GM10266 (cell line): ENCODE results near the gene ATE1.

ENCODE experiments used
- DNase-seq: peaks from one replicate; pipeline ENCODE4 v3.0.0; 2012; ENCODE audit errors: extremely low spot score
- TF ChIP-seq, protein P1 (sequence below): IDR thresholded peaks from 2 replicates; pipeline ENCODE4 v1.5.1; 2012; ENCODE audit warnings: mild to moderate bottlenecking, low read depth; ENCODE audit not compliant: control insufficient read depth, insufficient read depth; ENCODE audit errors: missing control alignments

The ATE1 gene

DNA sequence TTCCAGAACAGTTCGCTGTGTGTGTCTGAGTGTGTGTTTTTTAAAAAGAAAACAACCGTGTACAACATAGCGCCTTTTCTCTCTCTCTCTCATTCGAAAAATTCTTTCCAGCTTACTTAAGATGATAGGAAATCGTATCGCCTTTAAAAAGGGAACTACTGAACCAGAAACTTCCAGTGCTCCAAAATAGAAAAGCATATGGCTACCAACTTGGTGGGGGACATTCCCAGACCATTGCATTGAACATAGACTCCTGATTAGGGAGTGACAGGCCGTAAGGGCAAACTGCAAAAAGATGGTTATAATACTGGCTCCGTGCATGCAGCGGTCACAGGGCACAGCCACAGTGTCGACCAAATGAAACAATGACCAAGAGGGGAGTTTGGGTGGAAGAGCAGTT, 235.2 kb downstream of the ATE1 start:
- DNase-seq: no peak
- TF ChIP-seq, protein P1, sequence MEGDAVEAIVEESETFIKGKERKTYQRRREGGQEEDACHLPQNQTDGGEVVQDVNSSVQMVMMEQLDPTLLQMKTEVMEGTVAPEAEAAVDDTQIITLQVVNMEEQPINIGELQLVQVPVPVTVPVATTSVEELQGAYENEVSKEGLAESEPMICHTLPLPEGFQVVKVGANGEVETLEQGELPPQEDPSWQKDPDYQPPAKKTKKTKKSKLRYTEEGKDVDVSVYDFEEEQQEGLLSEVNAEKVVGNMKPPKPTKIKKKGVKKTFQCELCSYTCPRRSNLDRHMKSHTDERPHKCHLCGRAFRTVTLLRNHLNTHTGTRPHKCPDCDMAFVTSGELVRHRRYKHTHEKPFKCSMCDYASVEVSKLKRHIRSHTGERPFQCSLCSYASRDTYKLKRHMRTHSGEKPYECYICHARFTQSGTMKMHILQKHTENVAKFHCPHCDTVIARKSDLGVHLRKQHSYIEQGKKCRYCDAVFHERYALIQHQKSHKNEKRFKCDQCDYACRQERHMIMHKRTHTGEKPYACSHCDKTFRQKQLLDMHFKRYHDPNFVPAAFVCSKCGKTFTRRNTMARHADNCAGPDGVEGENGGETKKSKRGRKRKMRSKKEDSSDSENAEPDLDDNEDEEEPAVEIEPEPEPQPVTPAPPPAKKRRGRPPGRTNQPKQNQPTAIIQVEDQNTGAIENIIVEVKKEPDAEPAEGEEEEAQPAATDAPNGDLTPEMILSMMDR: no peak

DNA sequence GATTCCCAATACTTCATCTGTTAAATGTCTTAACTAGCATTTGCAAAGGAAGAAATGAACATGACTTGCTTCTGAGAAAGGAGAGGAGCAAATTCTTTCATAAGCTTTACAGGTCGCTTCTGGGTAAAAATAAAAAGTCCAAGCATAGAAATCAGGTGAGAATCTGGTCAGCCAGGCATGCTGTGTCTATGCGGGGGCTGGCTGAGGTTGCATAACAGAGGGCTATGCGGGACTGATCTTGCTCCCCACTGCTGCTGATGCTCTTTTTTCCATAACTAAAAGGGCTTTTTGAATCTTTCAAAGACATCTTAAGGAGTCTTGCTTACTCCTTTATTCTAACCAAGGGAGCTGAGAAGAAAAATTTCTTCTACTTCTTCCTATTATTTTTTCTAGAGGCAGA, 236.9 kb downstream of the ATE1 start:
- TF ChIP-seq, protein P1: no peak
- no peak for DNase-seq
